ENCODE measurements around the gene ITGA2B. TPM values are rescaled to one million over a fixed set of nuclear protein-coding genes. Genes with fewer than 3 reads are reported as not detected.

Gene ITGA2B
- total RNA-seq, 2 experiments from 2014 or later, result 0.57 to 0.63 TPM

- Histone ChIP-seq H3K27ac (ENCODE audit: low read depth, low read length, poor library complexity, severe bottlenecking) (no peak overlapping the region), H3K4me1 (ENCODE audit: insufficient read depth, low read length, poor library complexity, severe bottlenecking) (no peaks in the 10 kb centered on the region), H4K20me1 (ENCODE audit: insufficient read depth, low read length) (no peaks in the 10 kb centered on the region), H3K4me2 (ENCODE audit: low read length) (no peak overlapping the region), H3K9me2 (ENCODE audit: insufficient read depth, low read length) (no peaks in the 10 kb centered on the region), H3K4me3 (ENCODE audit: low read depth, low read length, poor library complexity, severe bottlenecking) (no peak overlapping the region), H3K36me3 (ENCODE audit: insufficient read depth, low read length) (peaks cover 56% of the 10 kb centered on the region), H3K79me2 (ENCODE audit: insufficient read depth, low read depth, low read length) (no peaks in the 10 kb centered on the region), H3K9me3 (ENCODE audit: low read length) (no peaks in the 10 kb centered on the region), H2AFZ (ENCODE audit: low read length) (no peak overlapping the region)
- BruUV-seq (replicated peaks), result no TSS peak
- TF ChIP-seq EZH2phosphoT487 (IDR thresholded peaks at IDR 0.05; ENCODE audit: borderline replicate concordance, low read depth, low read length) (no peak), CTCF (conservative IDR thresholded peaks at IDR 0.05; ENCODE audit: low read length) (no peak)
- intact Hi-C loops (cut with micrococcal nuclease; ENCODE audit: unreplicated experiment), result no loop called here
- ChIA-PET POLR2A (no interaction called here), CTCF (ENCODE audit: unreplicated experiment) (no interaction called here)
- no peak for DNase-seq (ENCODE audit: low spot score)
These were observed 25.1 kb upstream of the ITGA2B start for GRCh38 chr17:44414394-44415155.

GRCh38 chr17:44409309-44410028 is 20.0 kb upstream of the ITGA2B start:
- Histone ChIP-seq H3K4me3 (ENCODE audit: low read depth, low read length, poor library complexity, severe bottlenecking) (no peak overlapping the region), H3K27ac (ENCODE audit: low read depth, low read length, poor library complexity, severe bottlenecking) (no peak overlapping the region), H3K9me2 (ENCODE audit: insufficient read depth, low read length) (no peaks in the 10 kb centered on the region), H3K36me3 (ENCODE audit: insufficient read depth, low read length) (peaks cover 35% of the 10 kb centered on the region; the same call in 1 of the 2 replicates), H2AFZ (ENCODE audit: low read length) (no peak overlapping the region), H3K79me2 (ENCODE audit: insufficient read depth, low read depth, low read length) (no peaks in the 10 kb centered on the region), H4K20me1 (ENCODE audit: insufficient read depth, low read length) (no peaks in the 10 kb centered on the region), H3K4me1 (ENCODE audit: insufficient read depth, low read length, poor library complexity, severe bottlenecking) (no peaks in the 10 kb centered on the region), H3K9me3 (ENCODE audit: low read length) (no peaks in the 10 kb centered on the region), H3K4me2 (ENCODE audit: low read length) (no peak overlapping the region)
- no peak for DNase-seq (ENCODE audit: low spot score)
- ChIA-PET CTCF (ENCODE audit: unreplicated experiment) (no interaction called here), POLR2A (no interaction called here)
- no peak for TF ChIP-seq CTCF (conservative IDR thresholded peaks at IDR 0.05; ENCODE audit: low read length)
- no peak for TF ChIP-seq EZH2phosphoT487 (IDR thresholded peaks at IDR 0.05; ENCODE audit: borderline replicate concordance, low read depth, low read length)
- intact Hi-C loops (cut with micrococcal nuclease; ENCODE audit: unreplicated experiment), result no loop called here
- BruUV-seq (replicated peaks), result no TSS peak

GRCh38 chr17:44408786-44409185 is 19.3 kb upstream of the ITGA2B start:
- Histone ChIP-seq H4K20me1 (ENCODE audit: insufficient read depth, low read length) (no peaks in the 10 kb centered on the region), H3K9me2 (ENCODE audit: insufficient read depth, low read length) (no peaks in the 10 kb centered on the region), H3K4me1 (ENCODE audit: insufficient read depth, low read length, poor library complexity, severe bottlenecking) (no peaks in the 10 kb centered on the region), H3K4me3 (ENCODE audit: low read depth, low read length, poor library complexity, severe bottlenecking) (no peak overlapping the region), H3K4me2 (ENCODE audit: low read length) (no peak overlapping the region), H3K27ac (ENCODE audit: low read depth, low read length, poor library complexity, severe bottlenecking) (no peak overlapping the region), H3K79me2 (ENCODE audit: insufficient read depth, low read depth, low read length) (no peaks in the 10 kb centered on the region), H2AFZ (ENCODE audit: low read length) (no peak overlapping the region), H3K36me3 (ENCODE audit: insufficient read depth, low read length) (peaks cover 38% of the 10 kb centered on the region), H3K9me3 (ENCODE audit: low read length) (no peaks in the 10 kb centered on the region)
- no peak for DNase-seq (ENCODE audit: low spot score)
- intact Hi-C loops (cut with micrococcal nuclease; ENCODE audit: unreplicated experiment), result no loop called here
- no TSS peak for BruUV-seq (replicated peaks)
- no peak for TF ChIP-seq EZH2phosphoT487 (IDR thresholded peaks at IDR 0.05; ENCODE audit: borderline replicate concordance, low read depth, low read length)
- no peak for TF ChIP-seq CTCF (conservative IDR thresholded peaks at IDR 0.05; ENCODE audit: low read length)
- CTCF ChIA-PET (ENCODE audit: unreplicated experiment), result no interaction called here
- POLR2A ChIA-PET, result no interaction called here
